Adrenal gland (tissue), 12 donors: Measurements from ENCODE around the gene IL16. TPM values are rescaled to one million over a fixed set of nuclear protein-coding genes. Genes with fewer than 3 reads are reported as not detected.

Experiments used
- DNase-seq, 7 donors: peaks; one replicate each; pipeline ENCODE4 v3.0.0-alpha.2; 2019 to 2020
- H3K27ac ChIP-seq, 5 donors: fragments of 200-600 bp; sonication (generic) in 4 of 5; 1 replicate in 3 of 5; 2 replicates in 2 of 5; pipeline versions ENCODE4 v1.5.1 to v1.8.0; 2016 to 2020; ENCODE audit warnings: mild to moderate bottlenecking in 1 of 5
- H3K27me3 ChIP-seq: fragments of 200-600 bp; 2 replicates; pipeline ENCODE4 v1.8.0; 2021
- H3K36me3 ChIP-seq, 2 donors: fragments of 200-600 bp; replicated peaks in 1 of 2; 1 replicate in 1 of 2; 2 replicates in 1 of 2; pipeline versions ENCODE4 v1.5.1 to v1.8.0; 2018 to 2022
- H3K4me1 ChIP-seq, 2 donors: fragments of 200-600 bp; replicated peaks in 1 of 2; 1 replicate in 1 of 2; 2 replicates in 1 of 2; pipeline versions ENCODE4 v1.5.1 to v1.8.0; 2018 to 2021
- H3K4me3 ChIP-seq, 4 donors: fragments of 200-600 bp; sonication (generic) in 3 of 4; one replicate each; pipeline ENCODE4 v1.5.1; 2016 to 2018
- H3K9me3 ChIP-seq, 3 donors: fragments of 200-600 bp; sonication (generic) in 1 of 3; replicated peaks in 1 of 3; 1 replicate in 2 of 3; 2 replicates in 1 of 3; pipeline versions ENCODE4 v1.5.1 to v1.8.0; 2016 to 2021
- CTCF ChIP-seq, 6 experiments: fragments of 450-650 bp in 4 of 6; fragments of 200-600 bp in 2 of 6; sonication (generic) in 1 of 6; IDR thresholded peaks; 1 replicate in 5 of 6; 2 replicates in 1 of 6; pipeline versions ENCODE4 v1.5.1 to v1.8.0; 2016 to 2021; ENCODE audit warnings: antibody characterized with exemption in 6 of 6, mild to moderate bottlenecking in 2 of 6, moderate library complexity in 1 of 6
- POLR2A ChIP-seq, 2 donors: fragments of 450-650 bp; IDR thresholded peaks; one replicate each; pipeline ENCODE4 v1.6.1; 2017; ENCODE audit warnings: antibody characterized with exemption in 2 of 2, mild to moderate bottlenecking in 2 of 2, moderate library complexity in 1 of 2
- WGBS, 4 donors: extraction: QIAGEN DNeasy Blood & Tissue Kit in 2 of 4; methylation state at CpG; one replicate each; pipeline versions ENCODE4 v1.1.5 to v1.1.7; 2013 to 2017; 5-methylcytosine and 5-hydroxymethylcytosine counted together
- intact Hi-C, 2 donors: fragments of 100-400 bp; cut with DNase I; formaldehyde crosslinking; loops; one replicate each; pipeline versions ENCODE4 v1.14.1 to v1.15.0; 2022 to 2023
- polyA plus RNA-seq, 3 donors: library from polyadenylated mRNA; stranded (reverse); fragments of 200-250 nt in 2 of 3; fragments of 350-450 nt in 1 of 3; fragmentation: Illumina TruSeq in 1 of 3; extraction: RNeasy Lipid Tissue Mini Kit (QIAGEN cat#74804) in 1 of 3; gene quantifications; one replicate each; pipeline ENCODE4 v1.2.3, GENCODE V29; 2013 to 2014
- total RNA-seq, 9 donors: library from RNA; depleted of rRNA in 4 of 9; stranded (reverse); fragments of >200 nt in 4 of 9; fragments of 120-200 nt in 1 of 9; fragmentation: NEBNext Ultra II Directional in 1 of 9; extraction: Animal tissue kit (Norgen Biotek cat#: 25700) in 1 of 9; gene quantifications; one replicate each; pipeline versions ENCODE4 v1.1.0 to v1.2.4, GENCODE V29; 2013 to 2023
- donor health status: healthy with polysubstance abuse.
- donor health status: Bipolar disorder and iron deficiency.
- donor health status: DM: yes; HTN: yes; CAD: no.
- donor health status: DM: no; HTN: no; CAD: no.
- donor health status: DM: no; HTN: no; CAD: no.
- donor health status: DM: yes; HTN: yes; CAD: no.

IL16 gene
- total and polyA plus RNA-seq, 12 donors = 2.2 to 16.0 (median 6.3) TPM

DNA sequence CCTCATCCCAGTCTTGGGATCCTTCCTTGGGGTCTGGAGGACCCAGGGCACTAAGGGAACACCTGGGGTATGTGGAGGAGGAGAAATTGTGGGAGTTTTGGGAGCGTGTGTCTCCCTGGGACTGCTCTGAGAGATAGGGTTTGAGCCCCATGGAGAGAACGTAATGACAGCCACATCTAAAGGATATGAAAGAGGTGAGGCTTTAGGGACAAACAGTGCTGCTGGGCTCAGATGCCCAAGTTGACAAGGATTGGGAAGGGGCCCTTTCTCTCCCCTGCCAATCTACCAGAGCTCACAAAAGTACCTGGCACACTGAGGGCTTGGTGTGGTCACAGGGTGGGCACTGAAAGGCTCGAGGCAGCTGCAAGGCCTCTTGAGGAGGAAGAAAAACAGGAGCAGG lies 140.6 kb downstream of the IL16 start:
- no peaks in the 10 kb centered on the region for H3K9me3 ChIP-seq
- H3K27ac ChIP-seq = peak overlapping the region in 1 of 5 donors; percentile 87
- DNase-seq = no peak
- peaks cover 0 to 18% of the 10 kb centered on the region in 2 donors for H3K4me1 ChIP-seq
- no peak overlapping the region for H3K4me3 ChIP-seq
- no peaks in the 10 kb centered on the region for H3K27me3 ChIP-seq
- no peaks in the 10 kb centered on the region for H3K36me3 ChIP-seq
- 71 to 91% (median 88%) methylated on average over 3 of the region's 3 CpGs for WGBS, 4 donors
- no peak for TF ChIP-seq CTCF (IDR thresholded peaks at IDR 0.05)
- intact Hi-C loops = loop anchor here in 1 of 2 donors (10.0 kb wide), 1 partner anchor 232 kb away; no protein-coding TSS in a partner anchor

- H3K4me1 ChIP-seq = peaks cover 0 to 18% of the 10 kb centered on the region in 2 donors
- TF ChIP-seq CTCF (IDR thresholded peaks at IDR 0.05) = no peak
- TF ChIP-seq POLR2A (IDR thresholded peaks at IDR 0.05) = no peak
- no peaks in the 10 kb centered on the region for H3K36me3 ChIP-seq
- 59 to 77% (median 66%) methylated on average over 8 to 9 of the region's 9 CpGs for WGBS, 4 donors
- DNase-seq = no peak
- intact Hi-C loops = loop anchor here in 1 of 2 donors (10.0 kb wide), 1 partner anchor 233 kb away; no protein-coding TSS in a partner anchor
- no peaks in the 10 kb centered on the region for H3K9me3 ChIP-seq
- peak overlapping the region in 3 of 5 donors; percentile 53 to 87 (median 69) for H3K27ac ChIP-seq
- no peaks in the 10 kb centered on the region for H3K27me3 ChIP-seq
- H3K4me3 ChIP-seq = no peak overlapping the region
Measured at GRCh38 chr15:81337713-81338157, 141.1 kb downstream of the IL16 start.

GRCh38 chr15:81338170-81339007 lies 141.7 kb downstream of the IL16 start:
- Histone ChIP-seq H3K27me3 (no peaks in the 10 kb centered on the region), H3K27ac (peak overlapping the region in 4 of 5 donors; percentile 43 to 87 (median 61)), H3K4me3 (no peak overlapping the region), H3K36me3 (no peaks in the 10 kb centered on the region), H3K4me1 (peaks cover 0 to 18% of the 10 kb centered on the region in 2 donors), H3K9me3 (no peaks in the 10 kb centered on the region)
- WGBS, 4 donors = 12 to 18% (median 15%) methylated on average over 8 of the region's 8 CpGs
- intact Hi-C loops = loop anchor here in 1 of 2 donors (10.0 kb wide), 1 partner anchor 234 kb away; no protein-coding TSS in a partner anchor
- TF ChIP-seq POLR2A (IDR thresholded peaks at IDR 0.05) (no peak), CTCF (IDR thresholded peaks at IDR 0.05) (no peak)
- peak; percentile 61 to 87 (median 76) for DNase-seq

DNA sequence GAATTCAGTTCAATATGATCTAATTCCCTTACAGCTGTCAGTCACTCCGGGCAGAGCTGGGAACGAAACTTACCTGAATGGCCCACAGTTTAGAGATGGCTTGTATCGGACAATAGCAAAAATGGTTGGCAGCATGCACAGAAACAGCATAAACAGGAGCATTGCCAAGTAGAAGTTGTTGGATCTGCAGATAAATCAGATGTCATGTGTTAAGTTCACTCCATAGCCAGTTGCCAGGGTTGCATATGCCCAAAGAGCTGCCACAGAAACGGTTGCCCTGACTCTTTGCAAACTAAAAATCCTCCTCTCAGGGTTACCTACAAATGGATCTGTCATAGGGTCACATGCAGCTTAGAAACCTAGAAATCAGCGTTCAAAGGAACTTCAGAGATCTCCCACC lies 142.6 kb downstream of the IL16 start:
- Histone ChIP-seq H3K36me3 (no peaks in the 10 kb centered on the region), H3K9me3 (no peaks in the 10 kb centered on the region), H3K27me3 (no peaks in the 10 kb centered on the region), H3K4me1 (peaks cover 0 to 18% of the 10 kb centered on the region in 2 donors), H3K4me3 (no peak overlapping the region), H3K27ac (no peak overlapping the region)
- TF ChIP-seq CTCF (IDR thresholded peaks at IDR 0.05) (no peak), POLR2A (IDR thresholded peaks at IDR 0.05) (no peak)
- no peak for DNase-seq
- intact Hi-C loops = loop anchor here in 1 of 2 donors (10.0 kb wide), 1 partner anchor 235 kb away; no protein-coding TSS in a partner anchor
- WGBS, 4 donors = 79 to 86% (median 81%) methylated on average over 5 of the region's 5 CpGs
